Ovary (tissue), 9 donors: Measurements from ENCODE around the gene FAM193A. TPM values are rescaled to one million over a fixed set of nuclear protein-coding genes. Genes with fewer than 3 reads are reported as not detected.

Source experiments
- DNase-seq, 5 donors: peaks; one replicate each; pipeline ENCODE4 v3.0.0-alpha.2; 2019 to 2020
- H3K27ac ChIP-seq, 2 donors: fragments of 200-600 bp; one replicate each; pipeline versions ENCODE4 v1.5.1 to v1.8.0; 2019 to 2022
- H3K27me3 ChIP-seq: fragments of 200-600 bp; one replicate; pipeline ENCODE4 v1.8.0; 2022
- H3K36me3 ChIP-seq: fragments of 200-600 bp; sonication (generic); one replicate; pipeline ENCODE4 v1.5.1; 2019
- H3K4me1 ChIP-seq: one replicate; pipeline ENCODE4 v1.8.1; 2013; ENCODE audit warnings: mild to moderate bottlenecking, moderate library complexity; ENCODE audit not compliant: insufficient read depth
- H3K4me3 ChIP-seq: fragments of 200-600 bp; sonication (generic); one replicate; pipeline ENCODE4 v1.5.1; 2017
- H3K9me3 ChIP-seq, 2 donors: fragments of 200-600 bp in 1 of 2; sonication (generic) in 1 of 2; one replicate each; pipeline versions ENCODE4 v1.5.1 to v1.8.1; 2013 to 2019; ENCODE audit warnings: mild to moderate bottlenecking in 1 of 2, moderate library complexity in 1 of 2
- CTCF ChIP-seq, 3 donors: fragments of 450-650 bp in 2 of 3; fragments of 200-600 bp in 1 of 3; IDR thresholded peaks; one replicate each; pipeline versions ENCODE4 v1.5.1 to v1.8.0; 2016 to 2022; ENCODE audit warnings: antibody characterized with exemption in 3 of 3, mild to moderate bottlenecking in 1 of 3
- EP300 ChIP-seq: sonication (generic); formaldehyde crosslinking; IDR thresholded peaks from one replicate; pipeline ENCODE4 v1.6.1; 2017; ENCODE audit warnings: antibody characterized with exemption
- POLR2A ChIP-seq: fragments of 450-650 bp; IDR thresholded peaks from one replicate; pipeline ENCODE4 v1.6.1; 2017; ENCODE audit warnings: antibody characterized with exemption, mild to moderate bottlenecking, moderate library complexity
- WGBS, 3 donors: extraction: QIAGEN DNeasy Blood & Tissue Kit in 1 of 3; methylation state at CpG; one replicate each; pipeline versions ENCODE4 v1.1.5 to v1.1.7; 2013 to 2017; 5-methylcytosine and 5-hydroxymethylcytosine counted together
- intact Hi-C, 4 donors: fragments of 100-400 bp; cut with DNase I; formaldehyde crosslinking; loops; one replicate each; pipeline versions ENCODE4 v1.11.0 to v1.15.1; 2022 to 2023
- polyA plus RNA-seq, 2 donors: library from polyadenylated mRNA; stranded (reverse); fragments of 200-250 nt in 1 of 2; fragments of 350-450 nt in 1 of 2; fragmentation: Illumina TruSeq in 1 of 2; extraction: RNeasy Lipid Tissue Mini Kit (QIAGEN cat#74804) in 1 of 2; gene quantifications; one replicate each; pipeline ENCODE4 v1.2.3, GENCODE V29; 2013 to 2014
- total RNA-seq, 7 donors: library from RNA; depleted of rRNA in 2 of 7; stranded (reverse); fragments of >200 nt in 2 of 7; fragmentation: NEBNext Ultra II Directional in 3 of 7; extraction: Animal tissue kit (Norgen Biotek cat#: 25700) in 3 of 7; gene quantifications; one replicate each; pipeline versions ENCODE4 v1.1.0 to v1.2.4, GENCODE V29; 2016 to 2023
- donor health status: DM: no; HTN: no; CAD: no; lungs with moderate emphysema.
- donor health status: DM: no; HTN: no; CAD: no.
- donor health status: Bipolar disorder and iron deficiency.
- donor health status: DM: yes; HTN: yes; CAD: no.
- donor health status: DM: no; HTN: no; CAD: no.
- donor health status: DM: yes; HTN: yes; CAD: no.

Gene FAM193A
- total and polyA plus RNA-seq, 9 donors: 16.0 to 39.1 (median 28.7) TPM

- intact Hi-C loops: no loop called here
- Histone ChIP-seq H3K4me3 (no peak overlapping the region), H3K36me3 (no peaks in the 10 kb centered on the region), H3K4me1 (no peaks in the 10 kb centered on the region), H3K9me3 (no peaks in the 10 kb centered on the region), H3K27me3 (no peaks in the 10 kb centered on the region), H3K27ac (no peak overlapping the region)
- TF ChIP-seq POLR2A (no peak), CTCF (IDR thresholded peaks at IDR 0.05) (no peak), EP300 (no peak)
- DNase-seq: peak in 2 of 5 donors; percentile 9 to 16
- WGBS, 3 donors: 93 to 95% (median 94%) methylated on average over 22 of the region's 22 CpGs
These were observed 110.1 kb downstream of the FAM193A start for GRCh38 chr4:2646396-2647149.

- intact Hi-C loops: no loop called here
- no peaks in the 10 kb centered on the region for H3K36me3 ChIP-seq
- H3K4me3 ChIP-seq: no peak overlapping the region
- H3K27ac ChIP-seq: no peak overlapping the region
- no peak for TF ChIP-seq POLR2A
- no peak for TF ChIP-seq EP300
- no peak for TF ChIP-seq CTCF (IDR thresholded peaks at IDR 0.05)
- no peaks in the 10 kb centered on the region for H3K9me3 ChIP-seq
- no peaks in the 10 kb centered on the region for H3K27me3 ChIP-seq
- H3K4me1 ChIP-seq: no peaks in the 10 kb centered on the region
- peak in 2 of 5 donors; percentile 5 to 10 for DNase-seq
- WGBS, 3 donors: 85 to 89% (median 88%) methylated on average over 10 of the region's 10 CpGs
These were observed 111.1 kb downstream of the FAM193A start for GRCh38 chr4:2647403-2648158.

GRCh38 chr4:2648159-2648814 lies 111.8 kb downstream of the FAM193A start:
- H3K9me3 ChIP-seq: no peaks in the 10 kb centered on the region
- TF ChIP-seq CTCF (IDR thresholded peaks at IDR 0.05) (no peak), POLR2A (no peak), EP300 (no peak)
- peak in 1 of 5 donors; percentile 5 for DNase-seq
- no peaks in the 10 kb centered on the region for H3K36me3 ChIP-seq
- 89 to 91% (median 90%) methylated on average over 9 of the region's 9 CpGs for WGBS, 3 donors
- H3K27ac ChIP-seq: no peak overlapping the region
- intact Hi-C loops: no loop called here
- H3K4me3 ChIP-seq: no peak overlapping the region
- H3K4me1 ChIP-seq: no peaks in the 10 kb centered on the region
- H3K27me3 ChIP-seq: no peaks in the 10 kb centered on the region

GRCh38 chr4:2649604-2650114 lies 113.2 kb downstream of the FAM193A start:
- H3K4me3 ChIP-seq: no peak overlapping the region
- no peak for DNase-seq
- H3K36me3 ChIP-seq: no peaks in the 10 kb centered on the region
- WGBS, 3 donors: 95 to 97% (median 96%) methylated on average over 5 of the region's 5 CpGs
- TF ChIP-seq CTCF (IDR thresholded peaks at IDR 0.05): no peak
- TF ChIP-seq POLR2A: no peak
- no peak for TF ChIP-seq EP300
- intact Hi-C loops: no loop called here
- no peak overlapping the region for H3K27ac ChIP-seq
- H3K27me3 ChIP-seq: no peaks in the 10 kb centered on the region
- no peaks in the 10 kb centered on the region for H3K9me3 ChIP-seq
- H3K4me1 ChIP-seq: no peaks in the 10 kb centered on the region
